K562 (cell line): ENCODE measurements around the gene ATP5PF. TPM values are rescaled to one million over a fixed set of nuclear protein-coding genes. Genes with fewer than 3 reads are reported as not detected.
A peak's percentile ranks its signal among the peaks of the same experiment; 100 is the strongest.

Source experiments
- ATAC-seq: fragments of 200-7000 bp; cut with Tn5 transposase; 3 replicates; pipeline ENCODE4 v1.9.1; 2020; ENCODE audit warnings: moderate library complexity
- BruUV-seq: library from RNA; stranded (reverse); fragments of 400-500 nt; replicated peaks from 2 replicates; lab custom pipeline; 2021; lab: Mats Ljungman, UMichigan
- CTCF ChIA-PET: fragments of 300-600 bp; formaldehyde crosslinking; extraction: SDS; loops from one replicate; lab custom pipeline; 2021; ENCODE audit warnings: low intra/inter-chr PET ratio; lab: Yijun Ruan, JAX
- POLR2A ChIA-PET: fragments of 300-600, 350-650 bp; sonication (Branson Sonifier 250); formaldehyde crosslinking; extraction: SDS; loops from one replicate; lab custom pipeline; 2021; ENCODE audit warnings: antibody characterized with exemption, inconsistent platforms; lab: Yijun Ruan, JAX
- DNase-seq, 4 experiments: peaks; one replicate each; pipeline versions ENCODE4 v3.0.0 to v3.0.0-alpha.2; 2011 to 2018; ENCODE audit warnings: low spot score in 3 of 4, mixed read lengths in 3 of 4; ENCODE audit errors: extremely low read depth in 1 of 4
- FAIRE-seq: peaks from 2 replicates; lab custom pipeline; 2011; peaks lifted over from hg19 to GRCh38; lab: Jason Lieb, UNC
- H2AFZ ChIP-seq: 2 replicates; pipeline ENCODE4 v1.6.0; 2011; ENCODE audit warnings: low read depth, low read length, control low read depth, inconsistent platforms
- H3K27ac ChIP-seq: fragments of 200-600 bp; 3 replicates; pipeline ENCODE4 v1.8.0; 2011; ENCODE audit warnings: low read depth, mild to moderate bottlenecking, control low read depth, inconsistent platforms, low read length, moderate library complexity, mixed read lengths; ENCODE audit errors: extremely low read depth
- H3K27me3 ChIP-seq, 2 experiments: fragments of 300-600 bp in 1 of 2; 2 replicates in 1 of 2; 3 replicates in 1 of 2; pipeline versions ENCODE4 v1.6.0 to v1.8.0; 2011; ENCODE audit warnings: inconsistent platforms in 2 of 2, low read length in 2 of 2, mild to moderate bottlenecking in 1 of 2, mixed read lengths in 1 of 2, moderate library complexity in 1 of 2; ENCODE audit not compliant: control insufficient read depth in 2 of 2, insufficient read depth in 2 of 2
- H3K36me3 ChIP-seq: fragments of 300-600 bp; 3 replicates; pipeline ENCODE4 v1.8.0; 2011; ENCODE audit warnings: mild to moderate bottlenecking, low read length, inconsistent platforms; ENCODE audit not compliant: control insufficient read depth, insufficient read depth
- H3K4me1 ChIP-seq, 2 experiments: fragments of 200-600 bp in 1 of 2; replicated peaks in 1 of 2; 2 replicates in 1 of 2; 3 replicates in 1 of 2; pipeline versions ENCODE4 v1.5.1 to v1.8.0; 2011; ENCODE audit warnings: inconsistent platforms in 2 of 2, low read length in 2 of 2, mild to moderate bottlenecking in 1 of 2, mixed read lengths in 1 of 2, moderate library complexity in 1 of 2; ENCODE audit not compliant: control insufficient read depth in 2 of 2, insufficient read depth in 2 of 2
- H3K4me2 ChIP-seq: 2 replicates; pipeline ENCODE4 v1.6.1; 2011; ENCODE audit warnings: low read length, control low read depth, inconsistent platforms, mixed read lengths; ENCODE audit not compliant: insufficient read depth
- H3K4me3 ChIP-seq: fragments of 200-600 bp; sonication (generic), shearing (Covaris generic); 2 replicates; pipeline ENCODE4 v1.5.1; 2016; ENCODE audit warnings: control low read depth, inconsistent platforms
- H3K79me2 ChIP-seq: fragments of 200-600 bp; 3 replicates; pipeline ENCODE4 v1.8.0; 2011; ENCODE audit warnings: low read length, inconsistent platforms; ENCODE audit not compliant: control insufficient read depth, insufficient read depth
- H3K9ac ChIP-seq, 2 experiments: 2 replicates each; pipeline versions ENCODE4 v1.6.0 to v1.6.1; 2011; ENCODE audit warnings: low read depth in 2 of 2, low read length in 2 of 2, control low read depth in 1 of 2, inconsistent platforms in 1 of 2, mild to moderate bottlenecking in 1 of 2, mixed read lengths in 1 of 2; ENCODE audit not compliant: insufficient read depth in 1 of 2
- H3K9me1 ChIP-seq: one replicate; pipeline ENCODE4 v1.6.0; 2011; ENCODE audit warnings: inconsistent platforms, mild to moderate bottlenecking, low read length, moderate library complexity; ENCODE audit not compliant: control insufficient read depth, insufficient read depth
- H3K9me3 ChIP-seq: replicated peaks from 2 replicates; pipeline ENCODE4 v1.5.1; 2011; ENCODE audit warnings: low read depth, low read length, inconsistent platforms; ENCODE audit not compliant: control insufficient read depth, insufficient read depth
- H4K20me1 ChIP-seq: replicated peaks from 2 replicates; pipeline ENCODE4 v1.6.1; 2011; ENCODE audit warnings: low read length, inconsistent platforms, mixed read lengths; ENCODE audit not compliant: control insufficient read depth, insufficient read depth
- RERE ChIP-seq: sonication (generic); formaldehyde crosslinking; IDR thresholded peaks from 2 replicates; pipeline ENCODE4 v1.8.0; 2023; ENCODE audit warnings: missing genetic modification reagents, mild to moderate bottlenecking, borderline replicate concordance
- TEAD1 ChIP-seq, 2 experiments: fragments of 450-650 bp in 1 of 2; sonication (generic) in 1 of 2; formaldehyde crosslinking; IDR thresholded peaks; 2 replicates each; pipeline versions ENCODE4 v1.4.0 to v1.8.0; 2020 to 2022; ENCODE audit warnings: mild to moderate bottlenecking in 2 of 2, missing genetic modification reagents in 1 of 2
- TEAD4 ChIP-seq, 2 experiments: sonication (generic) in 1 of 2; formaldehyde crosslinking in 1 of 2; IDR thresholded peaks; 2 replicates each; pipeline versions ENCODE4 v1.6.1 to v1.8.0; 2012 to 2022; ENCODE audit warnings: borderline replicate concordance in 1 of 2, inconsistent platforms in 1 of 2, low read length in 1 of 2, mild to moderate bottlenecking in 1 of 2, missing genetic modification reagents in 1 of 2
- WGBS: fragments of 100-300 bp; shearing (Covaris generic); methylation state at CpG from one replicate; pipeline ENCODE4 v1.1.6; 2016; ENCODE audit warnings: low coverage, mixed read lengths; ENCODE audit not compliant: insufficient coverage; ENCODE audit errors: missing lambda C conversion rate; 5-methylcytosine and 5-hydroxymethylcytosine counted together
- in situ Hi-C: fragments of 300-500 bp; cut with MboI; formaldehyde crosslinking; loops from 4 replicates; pipeline ENCODE4 v1.15.0; 2018; ENCODE audit warnings: inconsistent platforms, mixed read lengths
- intact Hi-C: fragments of 100-400 bp; cut with micrococcal nuclease; formaldehyde crosslinking; loops from 2 replicates; pipeline ENCODE4 v1.14.2; 2022
- polyA plus RNA-seq, 8 experiments: library from polyadenylated mRNA; depleted of rRNA in 4 of 8; stranded (reverse) in 5 of 8; unstranded in 3 of 8; fragments of >200 nt; fragmentation: Nextera tagmentation in 2 of 8; fragmentation: Illumina TruSeq in 1 of 8; extraction: Ambion mirVana in 2 of 8; extraction: Trizol in 1 of 8; gene quantifications; 2 replicates each; pipeline versions ENCODE4 v1.2.1 to v1.2.3, GENCODE V29; 2011 to 2014; ENCODE audit warnings: inconsistent platforms in 1 of 8, missing spikeins in 1 of 8
- total RNA-seq, 7 experiments: library from RNA; depleted of rRNA in 6 of 7; stranded (reverse); fragments of >200 nt in 6 of 7; fragmentation: Illumina TruSeq in 2 of 7; extraction: Trizol in 2 of 7; gene quantifications; 2 replicates each; pipeline versions ENCODE4 v1.2.1 to v1.2.3, GENCODE V29; 2011 to 2021; ENCODE audit warnings: low replicate concordance in 1 of 7

The ATP5PF gene
- total and polyA plus RNA-seq, 9 of the 15 experiments (the other 6 are each of a cell fraction or from before 2014, with no cell fraction given) = 242 to 2,488 (median 533) TPM

GRCh38 chr21:25732091-25732760 lies 2.5 kb downstream of the ATP5PF start:
- no peaks in the 10 kb centered on the region; the same call in 1 of the 2 replicates for H4K20me1 ChIP-seq
- H3K9me1 ChIP-seq = no peaks in the 10 kb centered on the region
- POLR2A ChIA-PET = interaction anchor here (0.8 kb wide), 1 partner anchor 13 kb away, joined by 3 read pairs; no protein-coding TSS in a partner anchor
- peaks cover 63% of the 10 kb centered on the region for H3K36me3 ChIP-seq
- no peak for FAIRE-seq
- no peaks in the 10 kb centered on the region for H3K27me3 ChIP-seq
- DNase-seq = no peak
- ATAC-seq = no peak
- CTCF ChIA-PET = no interaction called here
- TF ChIP-seq TEAD1 (CRISPR knock-in tag; IDR thresholded peaks at IDR 0.05) (0 out of 4 replicates have a peak, but pooled peaks of 1 of the 2 experiments have one; percentile 28), TEAD4 (IDR thresholded peaks at IDR 0.05; ENCODE audit: low read length) (no peak), TEAD4 (CRISPR knock-in tag; IDR thresholded peaks at IDR 0.05; ENCODE audit: borderline replicate concordance) (0 out of 2 replicates have a peak, but pooled peaks have one; percentile 19), RERE (no peak)
- peak overlapping the region in 1 of 2 experiments; percentile 97; a peak in 1 of 4 replicates for H3K9ac ChIP-seq
- peak overlapping the region; percentile 19; the same call in 1 of the 2 replicates for H3K4me2 ChIP-seq
- intact Hi-C loops = no loop called here
- BruUV-seq = TSS peak; percentile 7
- in situ Hi-C loops = no loop called here
- H3K4me1 ChIP-seq = peaks cover 7 to 18% of the 10 kb centered on the region in 2 experiments; a peak in 4 of 5 replicates
- peaks cover 94% of the 10 kb centered on the region for H3K79me2 ChIP-seq
- H2AFZ ChIP-seq = no peak overlapping the region
- no peaks in the 10 kb centered on the region for H3K9me3 ChIP-seq
- H3K27ac ChIP-seq = peak overlapping the region; percentile 7; the same call in 1 of the 3 replicates
- no peak overlapping the region; the same call in 1 of the 2 replicates for H3K4me3 ChIP-seq
- 85% methylated on average over 4 of the region's 6 CpGs for WGBS
